Right atrium auricular region (tissue), 2 donors: Measurements from ENCODE around the gene FAM13A. TPM values are rescaled to one million over a fixed set of nuclear protein-coding genes. Genes with fewer than 3 reads are reported as not detected.

Experiments
- DNase-seq: peaks from one replicate; pipeline ENCODE4 v3.0.0-alpha.2; 2019; ENCODE audit warnings: low spot score
- H3K27ac ChIP-seq, 2 donors: fragments of 200-600 bp; sonication (generic); 1 replicate in 1 of 2; 2 replicates in 1 of 2; pipeline ENCODE4 v1.5.1; 2016 to 2019
- H3K27me3 ChIP-seq, 2 donors: fragments of 200-600 bp; sonication (generic); one replicate each; pipeline versions ENCODE4 v1.5.1 to v1.6.0; 2017 to 2019
- H3K36me3 ChIP-seq: fragments of 200-600 bp; sonication (generic); one replicate; pipeline ENCODE4 v1.5.1; 2016
- H3K4me1 ChIP-seq, 2 donors: fragments of 200-600 bp; sonication (generic); one replicate each; pipeline versions ENCODE4 v1.5.1 to v1.6.0; 2017 to 2019
- H3K4me3 ChIP-seq, 2 donors: fragments of 200-600 bp; sonication (generic); 1 replicate in 1 of 2; 2 replicates in 1 of 2; pipeline ENCODE4 v1.5.1; 2017 to 2019; ENCODE audit warnings: mild to moderate bottlenecking in 1 of 2, moderate library complexity in 1 of 2
- H3K9me3 ChIP-seq, 2 donors: fragments of 200-600 bp; sonication (generic); one replicate each; pipeline ENCODE4 v1.5.1; 2019
- CTCF ChIP-seq, 2 donors: fragments of 200-600 bp; sonication (generic); IDR thresholded peaks; one replicate each; pipeline ENCODE4 v1.5.1; 2019; ENCODE audit warnings: antibody characterized with exemption in 2 of 2
- total RNA-seq, 2 donors: library from RNA; depleted of rRNA; stranded (reverse); fragments of >200 nt; gene quantifications; one replicate each; pipeline ENCODE4 v1.1.0, GENCODE V29; 2016

The FAM13A gene
- total RNA-seq, 2 donors from 2014 or later: 8.1 to 13.6 TPM

- Histone ChIP-seq H3K36me3 (no peaks in the 10 kb centered on the region), H3K27me3 (no peaks in the 10 kb centered on the region), H3K4me1 (peaks cover 0 to 51% of the 10 kb centered on the region in 2 donors), H3K4me3 (no peak overlapping the region), H3K9me3 (no peaks in the 10 kb centered on the region), H3K27ac (no peak overlapping the region)
- peak in 1 of 2 donors; percentile 21 for TF ChIP-seq CTCF (IDR thresholded peaks at IDR 0.05)
- no peak for DNase-seq
Measured at GRCh38 chr4:88814043-88814617, 242.9 kb downstream of the FAM13A start.

- Histone ChIP-seq H3K36me3 (no peaks in the 10 kb centered on the region), H3K4me1 (peaks cover 0 to 43% of the 10 kb centered on the region in 2 donors), H3K4me3 (no peak overlapping the region), H3K27ac (no peak overlapping the region), H3K27me3 (no peaks in the 10 kb centered on the region), H3K9me3 (no peaks in the 10 kb centered on the region)
- DNase-seq: no peak
- no peak for TF ChIP-seq CTCF (IDR thresholded peaks at IDR 0.05)
Measured at GRCh38 chr4:88813013-88813412, 244.0 kb downstream of the FAM13A start.

- Histone ChIP-seq H3K27ac (no peak overlapping the region), H3K4me1 (peaks cover 0 to 47% of the 10 kb centered on the region in 2 donors), H3K27me3 (no peaks in the 10 kb centered on the region), H3K9me3 (no peaks in the 10 kb centered on the region), H3K4me3 (no peak overlapping the region), H3K36me3 (no peaks in the 10 kb centered on the region)
- TF ChIP-seq CTCF (IDR thresholded peaks at IDR 0.05): no peak
- no peak for DNase-seq
Measured at GRCh38 chr4:88812420-88812819, 244.6 kb downstream of the FAM13A start.

GRCh38 chr4:88811904-88812303, 245.1 kb downstream of the FAM13A start:
- peaks cover 0 to 50% of the 10 kb centered on the region in 2 donors for H3K4me1 ChIP-seq
- H3K27me3 ChIP-seq: no peaks in the 10 kb centered on the region
- DNase-seq: no peak
- TF ChIP-seq CTCF (IDR thresholded peaks at IDR 0.05): no peak
- no peak overlapping the region for H3K27ac ChIP-seq
- no peaks in the 10 kb centered on the region for H3K36me3 ChIP-seq
- H3K4me3 ChIP-seq: no peak overlapping the region
- no peaks in the 10 kb centered on the region for H3K9me3 ChIP-seq

GRCh38 chr4:88810325-88810724, 246.7 kb downstream of the FAM13A start:
- H3K4me1 ChIP-seq: peaks cover 0 to 50% of the 10 kb centered on the region in 2 donors
- no peak for TF ChIP-seq CTCF (IDR thresholded peaks at IDR 0.05)
- H3K27ac ChIP-seq: no peak overlapping the region
- H3K36me3 ChIP-seq: no peaks in the 10 kb centered on the region
- no peak overlapping the region for H3K4me3 ChIP-seq
- no peaks in the 10 kb centered on the region for H3K9me3 ChIP-seq
- H3K27me3 ChIP-seq: no peaks in the 10 kb centered on the region
- DNase-seq: no peak
